ENCODE data around the gene KLHL29.

Gene KLHL29

DNA sequence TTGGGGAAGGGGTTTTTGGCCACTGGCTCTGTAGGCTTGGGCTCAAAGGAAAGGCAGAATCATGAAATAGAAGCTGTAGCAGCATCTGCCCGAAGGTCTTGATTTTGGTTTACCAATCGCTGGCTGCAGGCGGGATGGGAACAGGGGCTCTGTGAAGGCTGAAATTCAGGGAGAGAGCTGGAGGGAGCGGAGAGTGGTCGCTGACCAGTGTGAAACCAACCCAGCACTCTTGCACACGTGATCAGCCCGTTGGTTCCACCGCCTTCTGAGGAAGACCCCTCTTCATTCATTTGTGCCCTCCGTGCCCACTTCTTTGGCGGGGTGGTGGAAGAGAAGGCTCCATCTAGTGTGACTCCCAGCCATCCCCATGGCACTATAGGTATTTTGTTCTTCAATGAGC is 82.6 kb downstream of the KLHL29 start:
- H3K4me3 ChIP-seq (ENCODE audit: low read depth, low read length) = no peak overlapping the region
- H3K36me3 ChIP-seq = no peaks in the 10 kb centered on the region
- H3K4me1 ChIP-seq = no peaks in the 10 kb centered on the region; the same call in 1 of the 2 replicates
- TF ChIP-seq, protein P1, sequence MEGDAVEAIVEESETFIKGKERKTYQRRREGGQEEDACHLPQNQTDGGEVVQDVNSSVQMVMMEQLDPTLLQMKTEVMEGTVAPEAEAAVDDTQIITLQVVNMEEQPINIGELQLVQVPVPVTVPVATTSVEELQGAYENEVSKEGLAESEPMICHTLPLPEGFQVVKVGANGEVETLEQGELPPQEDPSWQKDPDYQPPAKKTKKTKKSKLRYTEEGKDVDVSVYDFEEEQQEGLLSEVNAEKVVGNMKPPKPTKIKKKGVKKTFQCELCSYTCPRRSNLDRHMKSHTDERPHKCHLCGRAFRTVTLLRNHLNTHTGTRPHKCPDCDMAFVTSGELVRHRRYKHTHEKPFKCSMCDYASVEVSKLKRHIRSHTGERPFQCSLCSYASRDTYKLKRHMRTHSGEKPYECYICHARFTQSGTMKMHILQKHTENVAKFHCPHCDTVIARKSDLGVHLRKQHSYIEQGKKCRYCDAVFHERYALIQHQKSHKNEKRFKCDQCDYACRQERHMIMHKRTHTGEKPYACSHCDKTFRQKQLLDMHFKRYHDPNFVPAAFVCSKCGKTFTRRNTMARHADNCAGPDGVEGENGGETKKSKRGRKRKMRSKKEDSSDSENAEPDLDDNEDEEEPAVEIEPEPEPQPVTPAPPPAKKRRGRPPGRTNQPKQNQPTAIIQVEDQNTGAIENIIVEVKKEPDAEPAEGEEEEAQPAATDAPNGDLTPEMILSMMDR (IDR thresholded peaks at IDR 0.05; ENCODE audit: low read depth, low read length) = no peak
- no peaks in the 10 kb centered on the region for H3K9me3 ChIP-seq
- DNase-seq = no peak
- H3K27me3 ChIP-seq = no peaks in the 10 kb centered on the region

DNA sequence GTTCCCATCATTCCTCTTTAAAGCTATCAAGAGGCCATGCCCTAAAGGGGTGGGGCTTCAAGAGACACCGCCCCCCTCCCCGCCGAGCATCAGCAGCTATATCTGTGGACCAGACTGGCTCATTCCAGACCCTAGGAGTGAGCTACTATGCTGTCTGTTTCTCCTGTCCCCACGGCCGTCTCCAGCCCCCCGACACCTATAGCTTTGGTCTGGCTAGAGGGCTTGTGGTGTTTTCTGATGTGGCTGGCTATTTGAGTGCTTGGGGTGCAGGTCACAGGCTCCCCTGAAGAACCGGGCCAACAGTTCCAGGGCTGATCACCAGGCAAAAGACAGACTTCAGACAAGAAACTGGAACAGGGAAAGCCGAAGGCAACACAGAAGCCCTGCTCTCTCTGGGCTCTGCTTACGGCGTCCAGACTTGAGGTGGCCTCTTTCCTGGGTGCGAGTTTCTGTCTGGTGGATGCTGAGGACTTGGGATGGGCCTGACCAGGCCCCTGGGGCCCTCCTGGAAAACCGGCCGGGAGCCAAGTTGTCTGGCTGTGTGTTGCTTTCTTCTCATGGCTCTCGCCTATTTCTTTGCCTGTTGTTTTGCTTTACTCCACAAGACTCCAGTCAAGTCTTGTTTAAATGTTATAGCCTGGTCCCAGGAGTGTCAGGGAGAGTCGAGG is 83.6 kb downstream of the KLHL29 start:
- TF ChIP-seq, protein P1 (IDR thresholded peaks at IDR 0.05; ENCODE audit: low read depth, low read length) = no peak
- H3K9me3 ChIP-seq = no peaks in the 10 kb centered on the region
- DNase-seq = no peak
- no peak overlapping the region for H3K4me3 ChIP-seq (ENCODE audit: low read depth, low read length)
- H3K4me1 ChIP-seq = no peaks in the 10 kb centered on the region; the same call in 1 of the 2 replicates
- H3K36me3 ChIP-seq = no peaks in the 10 kb centered on the region
- no peaks in the 10 kb centered on the region for H3K27me3 ChIP-seq

DNA sequence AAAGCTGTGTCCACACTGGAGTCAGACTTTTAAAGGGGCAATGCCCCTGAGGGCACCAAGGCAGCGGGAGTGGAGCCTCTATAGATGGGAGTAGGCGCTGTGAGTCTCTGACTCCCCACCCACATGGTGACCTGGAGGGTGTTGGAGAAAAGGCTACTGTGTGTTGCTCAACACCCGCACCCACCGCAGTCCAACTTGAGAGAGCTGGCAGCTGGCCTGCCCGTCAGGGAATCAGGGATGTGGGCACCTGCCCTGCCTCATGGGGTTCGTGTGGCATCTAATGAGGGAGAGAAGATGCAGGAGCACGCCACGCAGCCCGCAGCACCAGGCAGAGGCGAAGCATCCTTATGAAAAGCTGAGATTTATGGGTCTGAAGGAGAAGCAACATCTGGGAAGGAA is 84.2 kb downstream of the KLHL29 start:
- Histone ChIP-seq H3K27me3 (no peaks in the 10 kb centered on the region), H3K4me3 (ENCODE audit: low read depth, low read length) (no peak overlapping the region), H3K4me1 (no peaks in the 10 kb centered on the region; the same call in 1 of the 2 replicates), H3K9me3 (no peaks in the 10 kb centered on the region), H3K36me3 (no peaks in the 10 kb centered on the region)
- TF ChIP-seq, protein P1 (IDR thresholded peaks at IDR 0.05; ENCODE audit: low read depth, low read length) = no peak
- DNase-seq = no peak

DNA sequence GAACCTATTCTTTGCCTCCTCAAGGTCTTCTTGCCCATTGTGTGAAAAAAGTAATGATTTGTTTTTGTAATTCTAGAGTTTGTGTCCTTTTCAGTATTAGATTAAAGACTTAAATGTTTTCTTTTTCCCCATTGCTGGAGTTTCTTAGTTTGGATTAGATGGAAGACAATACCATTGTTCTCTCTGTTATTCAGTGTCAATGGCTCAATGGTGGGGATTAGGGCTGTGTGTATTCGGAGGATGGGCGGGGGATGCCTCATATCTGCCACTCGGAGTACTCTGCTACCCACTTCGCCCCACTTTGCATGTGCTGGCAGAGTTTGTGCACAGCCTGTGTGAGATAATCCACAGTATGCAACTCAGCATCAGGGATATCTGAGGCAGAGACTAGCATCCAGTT is 90.1 kb downstream of the KLHL29 start:
- TF ChIP-seq, protein P1 (IDR thresholded peaks at IDR 0.05; ENCODE audit: low read depth, low read length) = no peak
- H3K4me1 ChIP-seq = no peaks in the 10 kb centered on the region
- no peak for DNase-seq

DNA sequence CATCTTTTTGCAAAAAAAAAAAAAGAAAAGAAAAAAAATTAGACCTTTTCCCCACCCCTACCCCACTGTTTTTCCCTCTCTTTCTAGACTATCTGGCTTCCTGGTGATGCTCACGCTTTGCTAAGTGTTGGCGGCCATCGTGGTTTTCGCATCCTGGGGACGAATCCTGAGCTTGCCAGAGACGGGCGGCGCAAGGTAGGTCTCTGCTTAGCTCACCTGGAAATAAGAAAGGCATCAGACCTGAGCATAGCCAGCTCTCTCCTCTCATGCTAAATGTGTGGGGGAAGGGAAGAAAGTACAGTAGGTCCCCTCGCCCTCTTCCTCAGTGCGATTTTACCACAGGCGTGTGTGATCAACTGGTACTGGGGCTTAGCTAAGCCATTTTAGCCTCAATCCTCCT is 90.5 kb downstream of the KLHL29 start:
- DNase-seq = no peak
- no peaks in the 10 kb centered on the region for H3K27me3 ChIP-seq
- TF ChIP-seq, protein P1 (IDR thresholded peaks at IDR 0.05; ENCODE audit: low read depth, low read length) = no peak
- no peak overlapping the region for H3K4me3 ChIP-seq (ENCODE audit: low read depth, low read length)
- H3K36me3 ChIP-seq = no peaks in the 10 kb centered on the region
- H3K9me3 ChIP-seq = no peaks in the 10 kb centered on the region
- no peaks in the 10 kb centered on the region for H3K4me1 ChIP-seq

More for the DNA sequence above, 90.1 kb downstream of the KLHL29 start:
- H3K36me3 ChIP-seq = no peaks in the 10 kb centered on the region
- no peak overlapping the region for H3K4me3 ChIP-seq (ENCODE audit: low read depth, low read length)
- no peaks in the 10 kb centered on the region for H3K27me3 ChIP-seq
- H3K9me3 ChIP-seq = no peaks in the 10 kb centered on the region

DNA sequence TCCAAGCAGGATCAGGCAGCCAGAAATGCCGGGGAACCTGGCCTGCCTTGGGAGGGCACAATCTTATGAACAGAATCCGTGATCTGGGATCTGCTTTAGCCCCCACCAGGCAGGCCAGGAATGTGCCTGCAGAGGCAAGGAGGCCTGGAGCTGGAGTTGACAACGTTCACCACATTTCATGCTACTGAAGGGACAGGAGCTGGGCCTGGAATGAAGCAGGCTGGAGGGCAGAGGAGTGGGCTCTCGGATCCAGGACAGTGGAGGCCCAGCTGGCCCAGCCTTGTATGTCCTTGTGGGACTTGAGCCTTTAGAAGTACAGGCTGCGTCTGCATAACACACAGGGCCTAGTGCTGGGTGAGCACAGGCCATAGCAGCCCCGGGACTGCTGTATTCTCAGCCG is 91.8 kb downstream of the KLHL29 start:
- H3K27me3 ChIP-seq = no peaks in the 10 kb centered on the region
- TF ChIP-seq, protein P1 (IDR thresholded peaks at IDR 0.05; ENCODE audit: low read depth, low read length) = no peak

More for the DNA sequence above, 91.8 kb downstream of the KLHL29 start:
- Histone ChIP-seq H3K9me3 (no peaks in the 10 kb centered on the region), H3K4me1 (no peaks in the 10 kb centered on the region), H3K4me3 (ENCODE audit: low read depth, low read length) (no peak overlapping the region), H3K36me3 (no peaks in the 10 kb centered on the region)
- DNase-seq = no peak
